Neural cell (in vitro differentiated cells): Measurements from ENCODE around the gene ADAMTSL2. TPM values are rescaled to one million over a fixed set of nuclear protein-coding genes. Genes with fewer than 3 reads are reported as not detected.

Experiments
- H2AFZ ChIP-seq: fragments of 200-600, 300-800 bp; sonication (generic), shearing (Covaris generic); 2 replicates; pipeline ENCODE4 v1.6.0; 2014; ENCODE audit warnings: low read depth, mild to moderate bottlenecking, antibody characterized with exemption, low read length, moderate library complexity
- H3F3A ChIP-seq: fragments of 200-600 bp; shearing (Covaris generic); 2 replicates; pipeline ENCODE4 v1.6.1; 2016; ENCODE audit warnings: mild to moderate bottlenecking, moderate library complexity, mixed read lengths, antibody characterized with exemption, low read length; ENCODE audit not compliant: insufficient read depth, poor library complexity, severe bottlenecking
- H3K27ac ChIP-seq: fragments of 200-600, 300-800 bp; sonication (generic), shearing (Covaris generic); 2 replicates; pipeline ENCODE4 v1.5.1; 2014; ENCODE audit warnings: mild to moderate bottlenecking, low read length, moderate library complexity
- H3K27me3 ChIP-seq: fragments of 300-800, 200-600 bp; sonication (generic), shearing (Covaris generic); 2 replicates; pipeline ENCODE4 v1.6.0; 2014; ENCODE audit warnings: mild to moderate bottlenecking, low read depth, low read length, moderate library complexity; ENCODE audit not compliant: insufficient read depth
- H3K36me3 ChIP-seq: fragments of 300-800, 200-600 bp; sonication (generic), shearing (Covaris generic); 2 replicates; pipeline ENCODE4 v1.5.1; 2014; ENCODE audit warnings: mild to moderate bottlenecking, antibody characterized with exemption, low read length, moderate library complexity; ENCODE audit not compliant: insufficient read depth
- H3K4me2 ChIP-seq: fragments of 300-800, 200-600 bp; sonication (generic), shearing (Covaris generic); 2 replicates; pipeline ENCODE4 v1.6.0; 2014; ENCODE audit warnings: mild to moderate bottlenecking, low read length
- H3K4me3 ChIP-seq: fragments of 300-800, 200-600 bp; sonication (generic), shearing (Covaris generic); 2 replicates; pipeline ENCODE4 v1.5.1; 2014; ENCODE audit warnings: mild to moderate bottlenecking, low read length, moderate library complexity
- H3K79me2 ChIP-seq: fragments of 200-600 bp; shearing (Covaris generic); replicated peaks from 2 replicates; pipeline ENCODE4 v1.6.0; 2014; ENCODE audit warnings: mild to moderate bottlenecking, low read length, moderate library complexity; ENCODE audit not compliant: insufficient read depth
- H3K9ac ChIP-seq: fragments of 300-800, 200-600 bp; sonication (generic), shearing (Covaris generic); 2 replicates; pipeline ENCODE4 v1.6.1; 2016; ENCODE audit warnings: mild to moderate bottlenecking, low read length, mixed read lengths
- H3K9me2 ChIP-seq: fragments of 200-600 bp; shearing (Covaris generic); 2 replicates; pipeline ENCODE4 v1.6.1; 2016; ENCODE audit warnings: mild to moderate bottlenecking, low read length, mixed read lengths; ENCODE audit not compliant: insufficient read depth
- H3K9me3 ChIP-seq: fragments of 200-600, 300-800 bp; sonication (generic), shearing (Covaris generic); 2 replicates; pipeline ENCODE4 v1.6.1; 2016; ENCODE audit warnings: mild to moderate bottlenecking, mixed run types, low read length, moderate library complexity, mixed read lengths
- H4K20me1 ChIP-seq: fragments of 200-600 bp; shearing (Covaris generic); 2 replicates; pipeline ENCODE4 v1.6.1; 2016; ENCODE audit warnings: mild to moderate bottlenecking, mixed run types; ENCODE audit not compliant: insufficient read depth
- CTCF ChIP-seq: fragments of 450-650 bp; IDR thresholded peaks from 2 replicates; pipeline ENCODE4 v1.5.1; 2014; ENCODE audit warnings: antibody characterized with exemption, mild to moderate bottlenecking, moderate library complexity; ENCODE audit not compliant: poor library complexity, severe bottlenecking
- EP300 ChIP-seq: fragments of 450-650 bp; conservative IDR thresholded peaks from 2 replicates; pipeline ENCODE4 v1.6.1; 2014; ENCODE audit warnings: antibody characterized with exemption, mild to moderate bottlenecking, moderate library complexity; ENCODE audit not compliant: poor library complexity, severe bottlenecking
- EZH2 ChIP-seq: fragments of 200-600, 300-800 bp; shearing (Covaris generic), sonication (generic); IDR thresholded peaks from 2 replicates; pipeline ENCODE4 v1.6.1; 2014; ENCODE audit warnings: antibody characterized with exemption, low read length, borderline replicate concordance, mild to moderate bottlenecking; ENCODE audit not compliant: insufficient read depth, poor library complexity, severe bottlenecking
- MXI1 ChIP-seq: fragments of 450-650 bp; conservative IDR thresholded peaks from 2 replicates; pipeline ENCODE4 v1.6.1; 2014; ENCODE audit warnings: antibody characterized with exemption, mild to moderate bottlenecking; ENCODE audit not compliant: poor library complexity, severe bottlenecking
- POLR2AphosphoS5 ChIP-seq: IDR thresholded peaks from 2 replicates; pipeline ENCODE4 v1.6.1; 2012
- RAD21 ChIP-seq: fragments of 450-650 bp; conservative IDR thresholded peaks from 2 replicates; pipeline ENCODE4 v1.6.1; 2014; ENCODE audit warnings: antibody characterized with exemption, mild to moderate bottlenecking, moderate library complexity
- REST ChIP-seq: IDR thresholded peaks from 2 replicates; pipeline ENCODE4 v1.6.1; 2012; ENCODE audit warnings: borderline replicate concordance
- SMC3 ChIP-seq: fragments of 450-650 bp; conservative IDR thresholded peaks from 2 replicates; pipeline ENCODE4 v1.6.1; 2014; ENCODE audit warnings: antibody characterized with exemption, mild to moderate bottlenecking, moderate library complexity; ENCODE audit not compliant: poor library complexity
- TAF1 ChIP-seq: IDR thresholded peaks from 2 replicates; pipeline ENCODE4 v1.6.1; 2012; ENCODE audit warnings: low read depth
- polyA plus RNA-seq: library from polyadenylated mRNA; depleted of rRNA; stranded (reverse); fragments of >200 nt; gene quantifications from 2 replicates; pipeline ENCODE4 v1.2.3, GENCODE V29; 2014

ADAMTSL2 gene
- polyA plus RNA-seq, 1 donor from 2014 or later = 0.85 TPM

GRCh38 chr9:133523106-133523505, 11.4 kb upstream of the ADAMTSL2 start:
- no peak overlapping the region for H3K27ac ChIP-seq
- H3F3A ChIP-seq = no peaks in the 10 kb centered on the region
- no peaks in the 10 kb centered on the region for H3K27me3 ChIP-seq
- no peak overlapping the region for H2AFZ ChIP-seq
- no peak overlapping the region for H3K9ac ChIP-seq
- TF ChIP-seq EZH2 (no peak), RAD21 (no peak), MXI1 (no peak), POLR2AphosphoS5 (no peak), CTCF (no peak), REST (no peak), EP300 (no peak), TAF1 (no peak), SMC3 (no peak)
- H3K9me2 ChIP-seq = no peaks in the 10 kb centered on the region
- no peaks in the 10 kb centered on the region for H3K9me3 ChIP-seq
- H3K79me2 ChIP-seq = no peaks in the 10 kb centered on the region
- no peaks in the 10 kb centered on the region for H4K20me1 ChIP-seq
- H3K4me3 ChIP-seq = no peak overlapping the region
- no peaks in the 10 kb centered on the region for H3K36me3 ChIP-seq
- H3K4me2 ChIP-seq = no peak overlapping the region

DNA sequence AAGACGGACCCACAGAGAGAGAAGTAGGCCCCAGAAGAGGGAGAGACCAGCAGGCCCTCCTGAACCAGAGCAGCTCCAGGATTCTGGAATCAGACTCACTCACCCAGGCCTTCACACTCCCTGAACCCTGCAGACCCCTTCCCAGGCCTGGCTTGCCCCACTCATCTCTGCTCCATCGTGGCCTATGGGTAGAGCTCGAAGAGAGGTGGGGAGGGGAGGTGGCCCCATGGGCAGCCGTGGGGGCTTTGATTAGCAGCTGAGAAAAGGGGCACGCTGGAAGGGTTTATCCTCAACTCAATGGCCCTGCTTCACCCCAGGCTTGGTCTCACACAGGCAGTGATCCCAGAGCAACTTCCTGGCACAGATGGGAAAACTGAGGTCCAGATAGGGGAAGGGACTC, 10.4 kb upstream of the ADAMTSL2 start:
- no peaks in the 10 kb centered on the region for H3K79me2 ChIP-seq
- no peak overlapping the region for H3K4me2 ChIP-seq
- H3K9me3 ChIP-seq = no peaks in the 10 kb centered on the region
- no peak overlapping the region for H3K27ac ChIP-seq
- H3F3A ChIP-seq = no peaks in the 10 kb centered on the region
- H3K9ac ChIP-seq = no peak overlapping the region
- H3K27me3 ChIP-seq = no peaks in the 10 kb centered on the region
- H3K36me3 ChIP-seq = no peaks in the 10 kb centered on the region
- H2AFZ ChIP-seq = no peak overlapping the region
- H3K9me2 ChIP-seq = no peaks in the 10 kb centered on the region
- H3K4me3 ChIP-seq = no peak overlapping the region
- no peaks in the 10 kb centered on the region for H4K20me1 ChIP-seq
- TF ChIP-seq POLR2AphosphoS5 (no peak), RAD21 (no peak), MXI1 (no peak), TAF1 (no peak), CTCF (no peak), EZH2 (no peak), REST (no peak), EP300 (no peak), SMC3 (no peak)
